ENCODE data around the gene MMP3. TPM values are rescaled to one million over a fixed set of nuclear protein-coding genes. Genes with fewer than 3 reads are reported as not detected.

Gene MMP3
- total and polyA plus RNA-seq, 4 donors, result not detected

- TF ChIP-seq CTCF (IDR thresholded peaks at IDR 0.05; ENCODE audit: low read depth, low read length, missing input control) (no peak), FOXA1 (IDR thresholded peaks at IDR 0.05) (no peak)
Measured at GRCh38 chr11:102809971-102810370, 33.4 kb downstream of the MMP3 start (continued).

DNA sequence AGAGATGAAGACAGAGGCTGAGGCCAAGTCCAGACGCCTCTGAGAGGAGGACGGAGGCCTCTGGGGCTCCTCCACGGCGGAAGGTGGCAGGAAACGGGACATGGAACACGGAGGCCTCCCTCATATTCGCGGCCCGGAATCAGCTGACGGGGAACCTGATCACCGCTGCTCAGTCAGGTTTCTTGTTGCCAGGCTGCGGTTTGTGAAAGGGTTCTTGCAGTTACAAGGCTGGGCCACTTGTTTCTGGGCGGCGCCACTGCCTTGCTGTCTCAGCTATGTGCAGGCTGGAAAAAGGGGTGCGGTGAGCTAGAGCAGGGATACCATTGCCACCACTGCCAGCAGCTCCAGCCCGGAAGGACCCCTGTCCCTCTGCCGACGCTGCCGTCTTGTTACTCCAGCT is 35.5 kb downstream of the MMP3 start:
- peak; percentile 39 for DNase-seq (ENCODE audit: low spot score)
- H3K36me3 ChIP-seq (ENCODE audit: control insufficient read depth in 4 of 4, insufficient read depth in 3 of 4, low read depth in 1 of 4, low read length in 3 of 4), result no peaks in the 10 kb centered on the region
- H3K4me1 ChIP-seq (ENCODE audit: control insufficient read depth in 4 of 4, insufficient read depth in 4 of 4, low read length in 3 of 4), result no peaks in the 10 kb centered on the region
- H3K27ac ChIP-seq (ENCODE audit: low read depth in 1 of 2, low read length in 2 of 2), result no peak overlapping the region
- no peak overlapping the region for H3K4me3 ChIP-seq (ENCODE audit: low read depth in 1 of 3, low read length in 3 of 3)
- 42% methylated on average over 19 of the region's 19 CpGs for WGBS
- TF ChIP-seq CTCF (IDR thresholded peaks at IDR 0.05; ENCODE audit: low read depth, low read length, missing input control) (peak; percentile 6), SP1 (IDR thresholded peaks at IDR 0.05) (no peak), RAD21 (IDR thresholded peaks at IDR 0.05) (no peak)
- H3K9ac ChIP-seq (ENCODE audit: low read depth in 1 of 2, low read length in 2 of 2), result no peak overlapping the region
- no peaks in the 10 kb centered on the region for H3K27me3 ChIP-seq (ENCODE audit: control insufficient read depth in 4 of 4, insufficient read depth in 4 of 4, low read length in 3 of 4)
- H3K9me3 ChIP-seq (ENCODE audit: control insufficient read depth in 4 of 4, low read length in 3 of 4), result no peaks in the 10 kb centered on the region

DNA sequence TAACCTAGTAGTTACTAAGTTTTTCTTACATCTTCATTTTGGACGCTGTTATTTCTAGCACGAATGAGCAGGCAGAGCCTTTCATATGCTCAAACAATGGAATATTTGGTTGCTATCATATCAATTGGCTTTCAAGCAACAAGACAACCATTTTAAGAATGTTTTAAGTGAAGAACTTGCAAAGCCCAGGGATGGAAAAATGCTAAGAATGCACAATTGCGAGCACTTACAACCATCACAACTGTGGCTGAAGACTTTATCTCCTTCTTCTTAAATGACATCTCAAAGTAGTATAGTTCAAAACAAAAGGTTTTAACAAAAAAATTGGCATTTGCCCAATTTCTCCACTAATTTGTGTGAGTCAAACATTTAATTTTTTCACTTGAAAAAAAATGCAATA is 37.1 kb downstream of the MMP3 start:
- peaks cover 0 to under 1% (median 0%) of the 10 kb centered on the region in 4 donors for H3K27me3 ChIP-seq (ENCODE audit: control insufficient read depth in 4 of 4, insufficient read depth in 4 of 4, low read length in 3 of 4)
- 63% methylated on average over 3 of the region's 3 CpGs for WGBS
- no peak overlapping the region for H3K9ac ChIP-seq (ENCODE audit: low read depth in 1 of 2, low read length in 2 of 2)
- H3K27ac ChIP-seq (ENCODE audit: low read depth in 1 of 2, low read length in 2 of 2), result no peak overlapping the region
- H3K4me1 ChIP-seq (ENCODE audit: control insufficient read depth in 4 of 4, insufficient read depth in 4 of 4, low read length in 3 of 4), result no peaks in the 10 kb centered on the region
- H3K4me3 ChIP-seq (ENCODE audit: low read depth in 1 of 3, low read length in 3 of 3), result no peak overlapping the region
- no peaks in the 10 kb centered on the region for H3K36me3 ChIP-seq (ENCODE audit: control insufficient read depth in 4 of 4, insufficient read depth in 3 of 4, low read depth in 1 of 4, low read length in 3 of 4)
- no peak for DNase-seq (ENCODE audit: low spot score)
- TF ChIP-seq NR2F2 (IDR thresholded peaks at IDR 0.05), result no peak
- no peak for TF ChIP-seq JUND (IDR thresholded peaks at IDR 0.05)
- no peak for TF ChIP-seq TAF1 (conservative IDR thresholded peaks at IDR 0.05)
- TF ChIP-seq RAD21 (IDR thresholded peaks at IDR 0.05), result no peak
- no peak for TF ChIP-seq HNF4A (conservative IDR thresholded peaks at IDR 0.05)
- TF ChIP-seq ZBTB33 (IDR thresholded peaks at IDR 0.05), result no peak
- TF ChIP-seq, protein P1, sequence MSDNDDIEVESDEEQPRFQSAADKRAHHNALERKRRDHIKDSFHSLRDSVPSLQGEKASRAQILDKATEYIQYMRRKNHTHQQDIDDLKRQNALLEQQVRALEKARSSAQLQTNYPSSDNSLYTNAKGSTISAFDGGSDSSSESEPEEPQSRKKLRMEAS (IDR thresholded peaks at IDR 0.05), result no peak
- no peak for TF ChIP-seq FOXA1 (IDR thresholded peaks at IDR 0.05)
- H3K9me3 ChIP-seq (ENCODE audit: control insufficient read depth in 4 of 4, low read length in 3 of 4), result no peaks in the 10 kb centered on the region

All from liver (tissue), 9 donors.